DMS 273 (cell line): Measurements from ENCODE around the gene SLC35A3.
"Not testable (repeated sequence)": the region's sequence is repeated elsewhere in the genome, so short reads cannot be mapped to it uniquely, and the experiment has no call there.

Experiments used
- DNase-seq: peaks from one replicate; lab custom pipeline; 2025; ENCODE audit not compliant: unreplicated experiment; lab: John Stamatoyannopoulos, UW

SLC35A3 gene

GRCh38 chr1:99969729-99970621 lies at the start of gene SLC35A3:
SLC35A3 (plus strand) TSS chr1:99969996; CDS start chr1:99993555, 23,559 bp downstream.
- DNase-seq: peak; percentile 92

DNA sequence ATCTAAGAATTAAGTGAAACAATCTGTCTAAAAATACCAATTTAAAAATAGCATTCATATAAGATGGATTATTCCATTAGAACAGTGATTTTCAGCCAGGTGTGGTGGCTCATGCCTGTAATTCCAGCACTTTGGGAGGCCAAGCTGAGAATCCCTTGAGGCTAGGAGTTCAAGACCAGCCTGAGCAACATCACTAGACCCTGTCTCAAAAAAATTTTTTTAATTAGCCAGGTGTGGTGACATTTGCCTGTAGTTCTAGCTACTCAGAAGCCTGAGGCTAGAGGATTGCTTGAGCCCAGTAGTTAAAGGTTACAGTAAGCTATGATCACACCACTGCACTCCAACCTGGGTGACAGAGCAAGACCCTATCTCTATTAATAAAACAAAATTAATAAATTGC lies 35.0 kb upstream of the SLC35A3 start:
- DNase-seq: no peak

DNA sequence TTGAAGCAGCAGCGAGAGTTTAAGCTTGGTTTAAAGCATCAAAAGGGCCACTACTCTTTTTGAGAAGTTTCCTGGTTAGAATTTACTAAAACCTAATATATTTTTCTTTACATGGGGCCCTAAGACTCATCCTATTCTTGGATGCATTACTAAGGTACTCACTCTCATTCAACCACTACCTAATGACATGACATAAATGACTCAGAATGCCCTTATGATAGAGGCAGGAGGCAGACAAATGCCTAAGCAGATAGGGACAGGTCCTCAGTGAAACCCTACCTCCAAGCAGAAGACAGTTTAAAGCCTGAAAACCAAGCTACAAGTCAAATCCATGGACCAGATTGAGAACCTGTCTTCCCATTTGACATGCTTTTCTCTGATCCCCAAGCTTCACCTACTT lies 34.3 kb upstream of the SLC35A3 start:
- DNase-seq: no peak

DNA sequence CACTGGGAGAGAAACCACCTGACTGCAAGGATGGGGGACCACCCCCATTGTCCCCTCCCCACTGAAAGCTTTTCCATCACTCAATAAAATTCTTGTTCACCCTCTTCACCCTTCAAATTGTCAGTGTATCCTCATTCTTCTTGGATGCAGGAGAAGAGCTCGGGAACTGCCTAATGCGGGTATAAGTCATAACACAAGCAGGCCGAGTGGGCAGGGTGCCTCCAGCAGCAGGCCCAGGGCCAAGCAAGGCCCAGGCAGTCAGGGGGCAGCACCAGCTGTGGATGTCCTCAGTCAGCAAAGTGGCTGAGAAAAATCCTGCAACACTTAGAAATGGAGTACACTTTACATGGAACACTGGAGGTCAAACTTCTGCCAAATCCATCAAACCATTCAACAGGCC lies 33.7 kb upstream of the SLC35A3 start:
- DNase-seq: no peak

DNA sequence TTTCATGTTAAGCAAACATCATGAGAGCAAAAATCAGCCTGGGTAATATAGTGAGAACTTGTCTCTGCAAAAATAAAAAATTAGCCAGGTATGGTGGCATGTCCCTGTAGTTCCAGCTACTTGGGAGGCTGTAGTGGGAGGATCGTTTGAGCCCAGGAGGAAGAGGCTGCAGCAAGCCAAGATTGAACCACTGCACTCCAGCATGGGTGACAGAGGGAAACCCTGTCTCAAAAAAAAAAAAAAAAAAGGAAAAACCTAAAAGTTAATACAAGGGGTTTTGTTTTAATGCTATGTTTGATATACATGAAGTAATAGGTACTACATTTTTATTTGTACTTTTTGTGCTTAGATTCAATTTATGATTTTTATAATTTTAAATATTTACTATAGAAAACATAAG lies 27.1 kb upstream of the SLC35A3 start:
- no peak for DNase-seq

- peak; percentile 97 for DNase-seq
These were observed 26.5 kb upstream of the SLC35A3 start for GRCh38 chr1:99943223-99943794.

- DNase-seq: no peak
These were observed 25.6 kb upstream of the SLC35A3 start for GRCh38 chr1:99944192-99944591.

- no peak for DNase-seq
These were observed 24.6 kb upstream of the SLC35A3 start for GRCh38 chr1:99945174-99945573.

DNA sequence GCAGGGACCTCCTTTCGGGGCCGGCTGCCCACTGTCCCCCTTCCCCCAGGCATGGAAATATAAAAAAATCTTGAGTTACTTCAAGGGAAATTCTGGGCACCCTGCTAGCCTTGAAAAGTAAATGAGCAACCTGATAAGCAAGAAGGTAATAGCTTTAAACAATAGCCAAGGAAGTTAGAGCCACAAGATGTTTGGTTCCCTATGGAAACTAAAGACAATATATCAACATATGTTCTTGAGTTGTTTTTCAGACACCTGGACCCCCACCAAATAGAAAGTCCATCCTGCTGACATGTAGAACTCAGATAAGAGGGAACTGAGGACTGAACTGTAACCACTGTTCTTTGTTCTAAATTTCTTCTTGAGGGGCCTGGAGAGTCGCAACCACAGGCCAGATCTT lies 19.3 kb upstream of the SLC35A3 start:
- no peak for DNase-seq

GRCh38 chr1:99952522-99952921 lies 17.3 kb upstream of the SLC35A3 start:
- DNase-seq: no peak

GRCh38 chr1:99955375-99955774 lies 14.4 kb upstream of the SLC35A3 start:
- no peak for DNase-seq

DNA sequence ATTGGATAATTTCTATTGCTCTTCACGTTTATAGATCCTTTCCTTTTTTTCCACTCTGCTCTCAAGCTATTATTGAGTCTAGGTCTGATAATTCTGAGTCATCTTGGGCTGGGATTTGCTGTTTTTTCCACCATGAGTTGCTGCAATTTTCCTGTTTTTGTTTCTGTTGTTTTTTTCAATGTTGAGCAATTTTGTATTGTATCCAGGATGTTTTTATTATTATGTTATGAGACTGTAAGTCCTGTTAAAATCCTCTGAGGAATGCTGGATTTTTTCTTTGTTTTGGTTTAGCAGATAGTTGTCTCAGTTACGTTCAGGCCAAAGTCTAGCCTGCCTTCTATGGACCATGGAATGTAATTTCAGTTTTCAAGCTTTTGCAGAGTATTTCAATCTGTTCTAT lies 13.0 kb upstream of the SLC35A3 start:
- DNase-seq: no peak

DNA sequence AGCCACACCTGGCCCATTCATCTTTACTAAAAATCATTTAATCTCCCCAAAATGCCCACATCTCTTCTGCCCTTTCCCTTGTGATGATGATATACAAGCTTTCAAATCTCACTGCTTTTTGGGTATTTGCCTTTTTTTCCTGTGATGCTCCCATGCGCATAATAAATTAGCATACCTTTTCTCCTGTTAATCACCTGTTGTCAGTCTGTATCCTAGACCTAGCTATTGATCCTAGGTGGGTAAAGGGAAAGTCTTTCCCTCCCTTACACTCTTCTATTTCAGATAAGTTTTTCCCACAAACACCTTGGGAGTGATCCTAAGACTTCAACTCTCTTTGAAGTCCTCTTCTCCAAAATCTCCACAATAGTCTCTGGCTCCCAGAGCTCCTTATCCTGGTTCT lies 12.0 kb upstream of the SLC35A3 start:
- DNase-seq: no peak

DNA sequence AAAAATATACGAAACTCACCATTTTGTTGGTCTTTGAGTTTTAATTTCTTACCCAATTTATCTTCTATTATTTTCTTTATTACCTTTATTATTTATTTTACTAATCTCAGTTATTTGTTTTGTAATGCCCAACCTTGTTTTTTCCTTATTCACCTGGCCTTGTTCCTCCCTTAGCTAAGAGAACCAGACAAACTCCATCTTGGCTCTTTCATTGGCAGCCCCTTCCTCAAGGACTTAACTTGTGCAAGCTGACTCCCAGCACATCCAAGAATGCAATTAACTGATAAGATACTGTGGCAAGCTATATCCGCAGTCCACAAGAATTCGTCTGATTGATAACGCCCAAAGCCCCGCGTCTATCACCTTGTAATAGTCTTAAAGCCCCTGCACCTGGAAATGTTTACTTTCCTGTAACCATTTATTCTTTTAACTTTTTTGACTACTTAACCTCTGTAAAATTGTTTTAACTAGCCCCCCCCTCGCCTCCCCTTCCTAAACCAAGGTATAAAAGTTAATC lies 10.5 kb upstream of the SLC35A3 start:
- DNase-seq: not testable (repeated sequence)

- DNase-seq: not testable (repeated sequence)
These were observed 9.5 kb upstream of the SLC35A3 start for GRCh38 chr1:99960260-99960659.

DNA sequence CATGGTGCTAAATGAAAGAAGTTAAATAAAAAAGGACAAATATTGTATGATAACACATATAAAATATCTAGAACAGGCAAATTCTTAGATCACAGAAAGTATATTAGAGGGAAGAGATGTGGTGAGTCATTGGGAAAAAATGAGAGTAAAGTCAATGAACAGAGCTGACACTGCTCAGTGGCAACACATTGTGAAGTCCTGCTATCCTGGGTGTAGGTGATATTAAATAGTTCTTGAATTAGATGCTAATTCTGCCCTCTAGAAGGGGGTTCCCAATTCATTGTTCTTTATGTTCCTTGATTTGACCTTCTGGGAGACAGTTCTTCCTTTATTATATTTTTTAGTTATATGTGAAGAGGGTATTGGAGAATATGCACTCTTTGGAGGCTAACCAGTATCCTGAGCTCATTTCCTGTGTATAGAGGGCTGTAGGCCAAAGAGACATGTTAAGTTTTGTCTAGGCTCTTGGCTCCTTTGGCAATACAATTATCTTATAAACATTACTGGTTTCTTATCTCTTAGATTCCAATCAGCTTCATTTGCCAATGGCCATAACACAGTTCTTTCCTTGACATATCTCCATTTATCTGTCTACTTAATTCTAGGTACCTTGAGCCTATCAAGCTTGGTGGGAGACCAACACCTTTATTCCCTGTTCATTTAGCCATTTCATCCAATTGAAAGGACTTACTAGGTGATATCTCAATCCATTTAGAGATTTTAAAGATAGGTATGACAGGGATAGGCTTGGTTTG lies 6.6 kb upstream of the SLC35A3 start:
- DNase-seq: no peak

DNA sequence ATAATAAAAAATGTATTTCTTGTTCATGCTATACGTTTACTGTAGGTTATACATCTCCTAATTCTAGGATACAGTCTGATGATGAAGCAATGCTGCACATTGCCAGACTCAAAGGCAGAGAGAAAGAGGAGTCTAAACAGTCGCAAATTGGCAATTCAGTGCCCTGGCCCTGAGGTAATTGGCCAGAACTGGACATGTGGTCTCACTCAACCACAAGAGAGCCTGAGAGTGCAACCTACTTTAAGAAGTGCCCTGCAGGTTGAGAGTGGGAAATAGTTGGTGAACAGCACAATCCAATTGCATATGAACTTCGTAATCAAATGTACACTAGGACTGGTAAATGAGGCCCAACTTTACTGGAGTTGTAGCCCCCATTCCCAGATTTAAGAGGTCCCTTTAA lies 5.0 kb upstream of the SLC35A3 start:
- DNase-seq: no peak

DNA sequence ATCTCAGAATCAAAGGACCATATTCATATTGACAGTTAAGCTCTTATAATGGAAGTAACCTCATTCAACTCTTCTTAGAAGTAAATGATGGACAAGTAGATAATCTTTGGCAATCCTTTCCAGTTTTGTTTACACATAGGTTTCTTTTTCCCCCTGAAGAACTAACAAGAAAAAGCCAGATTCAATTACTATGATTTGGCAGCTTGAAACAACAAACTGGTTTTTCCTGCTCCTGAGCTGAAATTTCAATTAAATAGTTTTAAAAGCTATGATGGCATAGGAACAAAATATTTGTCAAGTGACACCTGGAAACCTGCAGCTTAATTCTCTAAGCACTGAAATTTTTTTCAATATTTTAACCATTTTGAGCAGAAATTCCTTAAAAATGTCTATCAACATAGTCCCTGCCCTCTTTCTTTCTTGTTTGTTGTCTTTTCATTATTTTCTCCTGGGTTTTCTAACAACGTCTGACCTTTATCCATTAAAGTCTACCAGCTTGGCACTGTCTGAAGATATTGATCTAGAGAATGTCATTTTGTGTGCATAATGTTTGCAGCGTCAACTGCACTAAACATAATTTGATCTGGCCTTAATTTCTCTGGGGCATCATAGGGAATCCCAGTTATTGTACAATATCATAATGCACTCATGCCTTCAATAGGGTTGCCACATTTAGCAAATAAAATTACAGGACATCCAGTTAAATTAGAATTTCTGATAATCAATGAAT lies 4.0 kb upstream of the SLC35A3 start:
- no peak for DNase-seq

GRCh38 chr1:99968214-99968613 lies 1.6 kb upstream of the SLC35A3 start:
- DNase-seq: no peak

GRCh38 chr1:99969260-99969728 lies 502 bp upstream of the SLC35A3 start:
- DNase-seq: peak; percentile 60

- peak; percentile 12 for DNase-seq
These were observed 988 bp downstream of the SLC35A3 start for GRCh38 chr1:99970713-99971255.
